ENCODE measurements around the gene GPRC5A.

DNA sequence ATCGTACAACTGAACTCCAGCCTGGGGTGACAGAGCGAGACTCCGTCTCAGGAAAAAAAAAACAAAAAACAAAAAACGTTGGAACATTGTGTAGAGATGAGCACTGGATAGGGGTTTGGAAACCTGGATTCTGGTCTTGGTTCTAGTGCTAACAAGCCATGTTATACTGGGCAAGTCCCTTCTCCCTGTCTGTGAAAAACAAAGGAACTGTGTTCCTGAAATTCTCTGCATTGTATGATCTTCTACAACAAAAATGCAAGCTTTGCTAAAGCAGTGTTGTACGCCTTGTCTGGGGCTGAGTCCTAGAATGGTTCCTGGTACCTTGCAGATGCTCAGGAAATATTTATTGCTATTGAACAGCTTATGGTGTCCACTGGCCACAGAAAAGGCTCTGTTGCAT is 47.2 kb downstream of the GPRC5A start:
- TF ChIP-seq POLR2AphosphoS5 (IDR thresholded peaks at IDR 0.05; ENCODE audit: low read depth, low read length): no peak
- no peak for TF ChIP-seq POLR2A (IDR thresholded peaks at IDR 0.05; ENCODE audit: control extremely low read depth in 1 of 2, low read depth in 2 of 2, low read length in 2 of 2)
- TF ChIP-seq CBX8 (IDR thresholded peaks at IDR 0.05; ENCODE audit: borderline replicate concordance, low read depth, low read length): no peak
- TF ChIP-seq, protein P1, sequence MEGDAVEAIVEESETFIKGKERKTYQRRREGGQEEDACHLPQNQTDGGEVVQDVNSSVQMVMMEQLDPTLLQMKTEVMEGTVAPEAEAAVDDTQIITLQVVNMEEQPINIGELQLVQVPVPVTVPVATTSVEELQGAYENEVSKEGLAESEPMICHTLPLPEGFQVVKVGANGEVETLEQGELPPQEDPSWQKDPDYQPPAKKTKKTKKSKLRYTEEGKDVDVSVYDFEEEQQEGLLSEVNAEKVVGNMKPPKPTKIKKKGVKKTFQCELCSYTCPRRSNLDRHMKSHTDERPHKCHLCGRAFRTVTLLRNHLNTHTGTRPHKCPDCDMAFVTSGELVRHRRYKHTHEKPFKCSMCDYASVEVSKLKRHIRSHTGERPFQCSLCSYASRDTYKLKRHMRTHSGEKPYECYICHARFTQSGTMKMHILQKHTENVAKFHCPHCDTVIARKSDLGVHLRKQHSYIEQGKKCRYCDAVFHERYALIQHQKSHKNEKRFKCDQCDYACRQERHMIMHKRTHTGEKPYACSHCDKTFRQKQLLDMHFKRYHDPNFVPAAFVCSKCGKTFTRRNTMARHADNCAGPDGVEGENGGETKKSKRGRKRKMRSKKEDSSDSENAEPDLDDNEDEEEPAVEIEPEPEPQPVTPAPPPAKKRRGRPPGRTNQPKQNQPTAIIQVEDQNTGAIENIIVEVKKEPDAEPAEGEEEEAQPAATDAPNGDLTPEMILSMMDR (IDR thresholded peaks at IDR 0.05; ENCODE audit: control extremely low read depth in 1 of 3, insufficient read depth in 1 of 3, low read depth in 1 of 3, low read length in 3 of 3): no peak
- no peak for TF ChIP-seq EZH2 (IDR thresholded peaks at IDR 0.05; ENCODE audit: low read depth, low read length, severe bottlenecking)
- TF ChIP-seq ZNF274 (IDR thresholded peaks at IDR 0.05; ENCODE audit: borderline replicate concordance, extremely low read depth, low read length): no peak
- no peak for TF ChIP-seq TAF1 (IDR thresholded peaks at IDR 0.05; ENCODE audit: low read depth, low read length)
- no peak for TF ChIP-seq SP1 (IDR thresholded peaks at IDR 0.05; ENCODE audit: low read depth, low read length)
- TF ChIP-seq KDM5A (IDR thresholded peaks at IDR 0.05; ENCODE audit: low read length): no peak
- no peak for TF ChIP-seq RAD21 (IDR thresholded peaks at IDR 0.05 in 1 of 2, conservative IDR thresholded peaks at IDR 0.05 in 1 of 2; ENCODE audit: low read depth in 2 of 2, low read length in 2 of 2)
- TF ChIP-seq EP300 (IDR thresholded peaks at IDR 0.05; ENCODE audit: borderline replicate concordance in 1 of 2, low read depth in 2 of 2, low read length in 2 of 2): no peak
